ENCODE results near the gene GATA5.

The GATA5 gene

GRCh38 chr20:62458275-62459251, 17.2 kb downstream of the GATA5 start:
- H3K36me3 ChIP-seq (replicated peaks), result no peaks in the 10 kb centered on the region
- TF ChIP-seq CTCF (IDR thresholded peaks at IDR 0.05; ENCODE audit: low read depth, low read length, missing control alignments), result no peak
- DNase-seq, result no peak
- no peak overlapping the region for H3K4me3 ChIP-seq (ENCODE audit: low read depth, low read length)
- H3K27me3 ChIP-seq (replicated peaks), result no peaks in the 10 kb centered on the region
- in situ Hi-C loops (cut with HindIII; ENCODE audit: low pct_ligation_motif_present, low sequenced_read_pairs), result no loop called here
- H3K27ac ChIP-seq, result no peak overlapping the region

- H3K27ac ChIP-seq, result no peak overlapping the region
- in situ Hi-C loops (cut with HindIII; ENCODE audit: low pct_ligation_motif_present, low sequenced_read_pairs), result no loop called here
- H3K4me3 ChIP-seq (ENCODE audit: low read depth, low read length), result no peak overlapping the region
- TF ChIP-seq CTCF (IDR thresholded peaks at IDR 0.05; ENCODE audit: low read depth, low read length, missing control alignments), result no peak
- no peak for DNase-seq
- no peaks in the 10 kb centered on the region for H3K27me3 ChIP-seq (replicated peaks)
- H3K36me3 ChIP-seq (replicated peaks), result no peaks in the 10 kb centered on the region
Measured at GRCh38 chr20:62457831-62458230, 18.0 kb downstream of the GATA5 start.

GRCh38 chr20:62457098-62457497, 18.7 kb downstream of the GATA5 start:
- in situ Hi-C loops (cut with HindIII; ENCODE audit: low pct_ligation_motif_present, low sequenced_read_pairs), result no loop called here
- TF ChIP-seq CTCF (IDR thresholded peaks at IDR 0.05; ENCODE audit: low read depth, low read length, missing control alignments), result no peak
- DNase-seq, result no peak
- no peaks in the 10 kb centered on the region for H3K27me3 ChIP-seq (replicated peaks)
- H3K36me3 ChIP-seq (replicated peaks), result no peaks in the 10 kb centered on the region
- no peak overlapping the region for H3K27ac ChIP-seq
- no peak overlapping the region for H3K4me3 ChIP-seq (ENCODE audit: low read depth, low read length)

GRCh38 chr20:62455929-62456328, 19.9 kb downstream of the GATA5 start:
- H3K27ac ChIP-seq, result no peak overlapping the region

GRCh38 chr20:62454904-62455636, 20.7 kb downstream of the GATA5 start:
- Histone ChIP-seq H3K4me3 (ENCODE audit: low read depth, low read length) (no peak overlapping the region), H3K36me3 (replicated peaks) (no peaks in the 10 kb centered on the region), H3K27me3 (replicated peaks) (no peaks in the 10 kb centered on the region), H3K27ac (no peak overlapping the region)
- no peak for TF ChIP-seq CTCF (IDR thresholded peaks at IDR 0.05; ENCODE audit: low read depth, low read length, missing control alignments)
- DNase-seq, result no peak
- in situ Hi-C loops (cut with HindIII; ENCODE audit: low pct_ligation_motif_present, low sequenced_read_pairs), result no loop called here

More at GRCh38 chr20:62455929-62456328, 19.9 kb downstream of the GATA5 start:
- TF ChIP-seq CTCF (IDR thresholded peaks at IDR 0.05; ENCODE audit: low read depth, low read length, missing control alignments), result no peak
- in situ Hi-C loops (cut with HindIII; ENCODE audit: low pct_ligation_motif_present, low sequenced_read_pairs), result no loop called here
- Histone ChIP-seq H3K27me3 (replicated peaks) (no peaks in the 10 kb centered on the region), H3K36me3 (replicated peaks) (no peaks in the 10 kb centered on the region), H3K4me3 (ENCODE audit: low read depth, low read length) (no peak overlapping the region)
- no peak for DNase-seq
